Measurements from ENCODE around the gene SPOCK1.

DNA sequence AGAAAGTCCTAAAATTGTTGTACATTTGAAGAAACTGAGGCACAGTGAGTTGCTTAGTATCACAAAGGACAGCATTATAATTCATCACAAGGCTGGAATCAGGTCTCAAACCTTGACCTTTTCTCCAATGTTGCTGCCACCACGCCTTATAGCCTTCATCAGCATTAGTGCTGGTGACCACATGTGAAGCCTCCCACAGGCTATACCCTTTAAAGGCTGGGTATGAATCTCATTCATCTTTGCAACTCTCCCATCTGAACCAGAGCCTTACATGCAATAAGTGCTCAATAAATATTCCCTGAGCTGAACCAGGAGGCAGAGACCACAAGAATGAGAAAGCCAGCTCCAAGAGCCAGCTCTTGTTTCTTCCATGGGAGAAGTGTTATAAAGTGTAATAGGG lies 104.7 kb downstream of the SPOCK1 start:
- TF ChIP-seq, protein P1, sequence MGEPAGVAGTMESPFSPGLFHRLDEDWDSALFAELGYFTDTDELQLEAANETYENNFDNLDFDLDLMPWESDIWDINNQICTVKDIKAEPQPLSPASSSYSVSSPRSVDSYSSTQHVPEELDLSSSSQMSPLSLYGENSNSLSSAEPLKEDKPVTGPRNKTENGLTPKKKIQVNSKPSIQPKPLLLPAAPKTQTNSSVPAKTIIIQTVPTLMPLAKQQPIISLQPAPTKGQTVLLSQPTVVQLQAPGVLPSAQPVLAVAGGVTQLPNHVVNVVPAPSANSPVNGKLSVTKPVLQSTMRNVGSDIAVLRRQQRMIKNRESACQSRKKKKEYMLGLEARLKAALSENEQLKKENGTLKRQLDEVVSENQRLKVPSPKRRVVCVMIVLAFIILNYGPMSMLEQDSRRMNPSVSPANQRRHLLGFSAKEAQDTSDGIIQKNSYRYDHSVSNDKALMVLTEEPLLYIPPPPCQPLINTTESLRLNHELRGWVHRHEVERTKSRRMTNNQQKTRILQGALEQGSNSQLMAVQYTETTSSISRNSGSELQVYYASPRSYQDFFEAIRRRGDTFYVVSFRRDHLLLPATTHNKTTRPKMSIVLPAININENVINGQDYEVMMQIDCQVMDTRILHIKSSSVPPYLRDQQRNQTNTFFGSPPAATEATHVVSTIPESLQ (CRISPR knock-in tag; IDR thresholded peaks at IDR 0.05) = no peak
- TF ChIP-seq RAD51 (IDR thresholded peaks at IDR 0.05; ENCODE audit: borderline replicate concordance, low read depth) (no peak), GATA2 (CRISPR knock-in tag; IDR thresholded peaks at IDR 0.05) (no peak), BCOR (IDR thresholded peaks at IDR 0.05) (no peak), ZC3H4 (CRISPR knock-in tag; IDR thresholded peaks at IDR 0.05; ENCODE audit: borderline replicate concordance) (no peak), BCL6 (CRISPR knock-in tag; IDR thresholded peaks at IDR 0.05) (no peak), EZH2 (IDR thresholded peaks at IDR 0.05; ENCODE audit: borderline replicate concordance, low read depth, low read length) (no peak)
- TF ChIP-seq, protein P2, sequence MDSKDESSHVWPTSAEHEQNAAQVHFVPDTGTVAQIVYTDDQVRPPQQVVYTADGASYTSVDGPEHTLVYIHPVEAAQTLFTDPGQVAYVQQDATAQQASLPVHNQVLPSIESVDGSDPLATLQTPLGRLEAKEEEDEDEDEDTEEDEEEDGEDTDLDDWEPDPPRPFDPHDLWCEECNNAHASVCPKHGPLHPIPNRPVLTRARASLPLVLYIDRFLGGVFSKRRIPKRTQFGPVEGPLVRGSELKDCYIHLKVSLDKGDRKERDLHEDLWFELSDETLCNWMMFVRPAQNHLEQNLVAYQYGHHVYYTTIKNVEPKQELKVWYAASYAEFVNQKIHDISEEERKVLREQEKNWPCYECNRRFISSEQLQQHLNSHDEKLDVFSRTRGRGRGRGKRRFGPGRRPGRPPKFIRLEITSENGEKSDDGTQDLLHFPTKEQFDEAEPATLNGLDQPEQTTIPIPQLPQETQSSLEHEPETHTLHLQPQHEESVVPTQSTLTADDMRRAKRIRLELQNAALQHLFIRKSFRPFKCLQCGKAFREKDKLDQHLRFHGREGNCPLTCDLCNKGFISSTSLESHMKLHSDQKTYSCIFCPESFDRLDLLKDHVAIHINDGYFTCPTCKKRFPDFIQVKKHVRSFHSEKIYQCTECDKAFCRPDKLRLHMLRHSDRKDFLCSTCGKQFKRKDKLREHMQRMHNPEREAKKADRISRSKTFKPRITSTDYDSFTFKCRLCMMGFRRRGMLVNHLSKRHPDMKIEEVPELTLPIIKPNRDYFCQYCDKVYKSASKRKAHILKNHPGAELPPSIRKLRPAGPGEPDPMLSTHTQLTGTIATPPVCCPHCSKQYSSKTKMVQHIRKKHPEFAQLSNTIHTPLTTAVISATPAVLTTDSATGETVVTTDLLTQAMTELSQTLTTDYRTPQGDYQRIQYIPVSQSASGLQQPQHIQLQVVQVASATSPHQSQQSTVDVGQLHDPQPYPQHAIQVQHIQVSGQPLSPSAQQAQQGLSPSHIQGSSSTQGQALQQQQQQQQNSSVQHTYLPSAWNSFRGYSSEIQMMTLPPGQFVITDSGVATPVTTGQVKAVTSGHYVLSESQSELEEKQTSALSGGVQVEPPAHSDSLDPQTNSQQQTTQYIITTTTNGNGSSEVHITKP (IDR thresholded peaks at IDR 0.05; ENCODE audit: partially characterized antibody) = no peak
